ENCODE data around the gene SCIMP.
"Not testable (repeated sequence)": the region's sequence is repeated elsewhere in the genome, so short reads cannot be mapped to it uniquely, and the experiment has no call there.

Gene SCIMP

DNA sequence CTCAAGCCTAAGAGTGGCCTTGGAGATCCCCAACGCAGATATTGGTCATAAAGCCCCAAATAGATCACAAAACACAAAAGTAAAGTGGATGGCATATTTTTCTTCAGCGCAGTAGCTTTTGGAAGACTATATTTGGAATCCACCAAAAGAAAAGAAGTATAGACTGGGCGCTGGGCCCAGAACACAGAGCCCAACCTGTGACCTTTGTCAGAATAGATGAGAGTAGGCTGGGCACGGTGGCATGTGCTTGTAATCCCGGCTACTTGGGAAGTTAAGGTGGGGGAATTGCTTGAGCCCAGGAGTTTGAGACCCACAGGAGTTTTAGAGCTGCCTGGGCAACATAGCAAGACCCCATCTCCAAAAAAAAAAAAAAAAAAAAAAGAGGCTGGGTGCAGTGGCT, 14.6 kb downstream of the SCIMP start:
- DNase-seq (ENCODE audit: low read depth) = no peak
- TF ChIP-seq, protein P1, sequence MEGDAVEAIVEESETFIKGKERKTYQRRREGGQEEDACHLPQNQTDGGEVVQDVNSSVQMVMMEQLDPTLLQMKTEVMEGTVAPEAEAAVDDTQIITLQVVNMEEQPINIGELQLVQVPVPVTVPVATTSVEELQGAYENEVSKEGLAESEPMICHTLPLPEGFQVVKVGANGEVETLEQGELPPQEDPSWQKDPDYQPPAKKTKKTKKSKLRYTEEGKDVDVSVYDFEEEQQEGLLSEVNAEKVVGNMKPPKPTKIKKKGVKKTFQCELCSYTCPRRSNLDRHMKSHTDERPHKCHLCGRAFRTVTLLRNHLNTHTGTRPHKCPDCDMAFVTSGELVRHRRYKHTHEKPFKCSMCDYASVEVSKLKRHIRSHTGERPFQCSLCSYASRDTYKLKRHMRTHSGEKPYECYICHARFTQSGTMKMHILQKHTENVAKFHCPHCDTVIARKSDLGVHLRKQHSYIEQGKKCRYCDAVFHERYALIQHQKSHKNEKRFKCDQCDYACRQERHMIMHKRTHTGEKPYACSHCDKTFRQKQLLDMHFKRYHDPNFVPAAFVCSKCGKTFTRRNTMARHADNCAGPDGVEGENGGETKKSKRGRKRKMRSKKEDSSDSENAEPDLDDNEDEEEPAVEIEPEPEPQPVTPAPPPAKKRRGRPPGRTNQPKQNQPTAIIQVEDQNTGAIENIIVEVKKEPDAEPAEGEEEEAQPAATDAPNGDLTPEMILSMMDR (IDR thresholded peaks at IDR 0.05; ENCODE audit: control insufficient read depth, insufficient read depth, low read depth, low read length, missing control alignments) = no peak

DNA sequence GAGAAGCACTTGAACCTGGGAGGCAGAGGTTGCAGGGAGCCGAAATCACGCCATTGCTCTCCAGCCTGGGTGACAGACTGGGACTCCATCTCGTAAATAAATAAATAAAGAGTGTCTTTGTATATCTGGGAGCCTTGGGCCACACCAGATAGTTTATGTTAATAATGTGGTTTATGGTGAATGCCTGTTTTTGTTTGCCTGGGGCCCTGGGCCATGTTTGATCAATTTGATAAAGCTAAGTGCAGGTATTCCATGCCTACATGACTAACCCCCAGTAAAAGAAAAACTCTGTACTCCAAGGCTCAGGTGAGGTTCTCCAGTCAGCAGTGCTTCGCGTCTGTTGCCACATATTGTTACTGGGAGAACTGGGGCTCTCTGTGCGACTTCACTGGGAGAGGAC, 15.1 kb downstream of the SCIMP start:
- TF ChIP-seq, protein P1 (IDR thresholded peaks at IDR 0.05; ENCODE audit: control insufficient read depth, insufficient read depth, low read depth, low read length, missing control alignments) = no peak
- no peak for DNase-seq (ENCODE audit: low read depth)
- H3K4me3 ChIP-seq (ENCODE audit: control insufficient read depth, low read depth, low read length) = no peak overlapping the region

More for the DNA sequence above, 14.6 kb downstream of the SCIMP start:
- no peak overlapping the region for H3K4me3 ChIP-seq (ENCODE audit: control insufficient read depth, low read depth, low read length)

DNA sequence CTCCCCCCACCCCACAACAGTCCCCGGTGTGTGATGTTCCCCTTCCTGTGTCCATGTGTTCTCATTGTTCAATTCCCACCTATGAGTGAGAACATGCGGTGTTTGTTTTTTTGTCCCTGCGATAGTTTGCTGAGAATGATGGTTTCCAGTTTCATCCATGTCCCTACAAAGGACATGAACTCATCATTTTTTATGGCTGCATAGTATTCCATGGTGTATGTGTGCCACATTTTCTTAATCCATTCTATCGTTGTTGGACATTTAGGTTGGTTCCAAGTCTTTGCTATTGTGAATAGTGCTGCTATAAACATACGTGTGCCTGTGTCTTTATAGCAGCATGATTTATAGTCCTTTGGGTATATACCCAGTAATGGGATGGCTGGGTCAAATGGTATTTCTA, 17.1 kb downstream of the SCIMP start:
- not testable (repeated sequence) for H3K4me3 ChIP-seq (ENCODE audit: control insufficient read depth, low read depth, low read length); DNase-seq (ENCODE audit: low read depth)

DNA sequence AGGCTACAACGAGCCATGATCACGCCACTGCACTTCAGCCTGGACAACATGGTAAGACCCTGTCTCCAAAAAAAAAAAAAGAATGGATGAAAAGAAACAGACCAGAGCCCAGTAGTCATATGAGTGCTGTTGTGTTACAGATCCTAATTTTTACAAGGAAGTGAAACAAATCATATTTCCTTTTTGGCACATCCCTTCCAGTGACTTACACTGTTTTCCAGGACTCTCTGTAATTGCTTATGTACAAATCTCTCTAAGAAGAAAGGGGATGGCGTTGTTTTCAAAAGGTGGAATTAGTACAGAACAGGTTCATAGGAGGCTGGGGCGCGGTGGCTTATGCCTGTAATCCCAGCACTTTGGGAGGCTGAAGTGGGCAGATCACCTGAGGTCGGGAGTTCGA, 23.2 kb downstream of the SCIMP start:
- TF ChIP-seq, protein P1 (IDR thresholded peaks at IDR 0.05; ENCODE audit: control insufficient read depth, insufficient read depth, low read depth, low read length, missing control alignments) = no peak
- no peak for DNase-seq (ENCODE audit: low read depth)
- no peak overlapping the region for H3K4me3 ChIP-seq (ENCODE audit: control insufficient read depth, low read depth, low read length)

- TF ChIP-seq, protein P1 (IDR thresholded peaks at IDR 0.05; ENCODE audit: control insufficient read depth, insufficient read depth, low read depth, low read length, missing control alignments) = no peak
- H3K4me3 ChIP-seq (ENCODE audit: control insufficient read depth, low read depth, low read length) = no peak overlapping the region
- DNase-seq (ENCODE audit: low read depth) = no peak
These were observed 23.9 kb downstream of the SCIMP start for GRCh38 chr17:5210614-5211252.

DNA sequence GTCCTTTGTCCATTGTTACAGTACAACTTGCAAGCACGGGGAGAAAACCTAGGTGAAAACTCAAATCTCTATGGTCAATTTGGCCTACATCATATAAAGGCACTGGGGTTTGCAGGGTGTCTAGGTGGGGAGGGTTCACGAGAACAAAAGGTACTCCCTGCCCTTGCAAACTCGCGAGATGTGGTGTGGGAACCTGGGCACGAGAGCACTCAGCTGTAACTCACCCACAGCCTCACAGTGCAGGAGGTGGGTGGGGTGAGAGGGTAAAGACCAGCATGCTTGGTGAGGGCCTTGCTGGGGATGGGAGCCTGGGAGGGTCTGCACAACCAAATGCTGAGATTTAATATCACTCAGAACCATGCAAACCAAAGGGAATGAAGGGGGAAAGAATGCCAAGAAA, 24.6 kb downstream of the SCIMP start:
- no peak for DNase-seq (ENCODE audit: low read depth)
- H3K4me3 ChIP-seq (ENCODE audit: control insufficient read depth, low read depth, low read length) = no peak overlapping the region
- TF ChIP-seq, protein P1 (IDR thresholded peaks at IDR 0.05; ENCODE audit: control insufficient read depth, insufficient read depth, low read depth, low read length, missing control alignments) = no peak

DNA sequence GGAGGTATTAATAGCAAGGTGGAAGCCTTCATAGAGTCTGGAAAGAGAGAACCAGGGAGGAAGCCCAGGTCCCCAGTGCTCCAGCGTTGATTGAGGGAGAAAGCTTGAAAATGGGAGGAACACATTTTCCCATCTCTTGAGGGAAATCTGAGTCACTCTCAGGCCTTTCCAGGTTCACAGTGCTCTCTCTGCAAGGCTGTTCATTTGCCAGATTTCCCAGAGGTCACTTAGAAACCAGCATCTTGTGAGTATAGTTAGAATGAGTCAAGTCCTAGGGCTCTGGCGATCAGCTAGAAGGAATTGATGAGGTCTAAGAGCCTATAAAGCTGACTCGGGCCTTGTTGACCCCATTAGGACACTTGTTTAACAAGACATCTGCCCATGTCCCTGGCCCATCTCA, 25.3 kb downstream of the SCIMP start:
- no peak for DNase-seq (ENCODE audit: low read depth)
- TF ChIP-seq, protein P1 (IDR thresholded peaks at IDR 0.05; ENCODE audit: control insufficient read depth, insufficient read depth, low read depth, low read length, missing control alignments) = no peak

More for the DNA sequence above, 25.3 kb downstream of the SCIMP start:
- no peak overlapping the region for H3K4me3 ChIP-seq (ENCODE audit: control insufficient read depth, low read depth, low read length)

All from AG09309 (cell line).